Thoracic aorta (tissue), 2 donors: Measurements from ENCODE around the gene HSPA4L. TPM values are rescaled to one million over a fixed set of nuclear protein-coding genes. Genes with fewer than 3 reads are reported as not detected.

ENCODE experiments used
- ATAC-seq: fragments of 150-250 bp; one replicate; pipeline ENCODE4 v1.8.0; 2017; ENCODE audit warnings: low read depth; ENCODE audit not compliant: insufficient number of reproducible peaks, low FRiP score
- DNase-seq: peaks from one replicate; pipeline ENCODE4 v3.0.0-alpha.2; 2020; ENCODE audit warnings: low spot score
- H3K27ac ChIP-seq, 2 donors: fragments of 200-600 bp; sonication (generic); 1 replicate in 1 of 2; 2 replicates in 1 of 2; pipeline ENCODE4 v1.5.1; 2016; ENCODE audit warnings: mild to moderate bottlenecking in 2 of 2, moderate library complexity in 2 of 2
- H3K27me3 ChIP-seq: fragments of 200-600 bp; sonication (generic); replicated peaks from 2 replicates; pipeline ENCODE4 v1.6.0; 2016; ENCODE audit warnings: mild to moderate bottlenecking; ENCODE audit not compliant: insufficient read depth
- H3K36me3 ChIP-seq: fragments of 200-600 bp; sonication (generic); one replicate; pipeline ENCODE4 v1.5.1; 2016
- H3K4me1 ChIP-seq, 2 donors: fragments of 200-600 bp; sonication (generic); 1 replicate in 1 of 2; 2 replicates in 1 of 2; pipeline versions ENCODE4 v1.5.1 to v1.6.0; 2016; ENCODE audit warnings: low read depth in 2 of 2, mild to moderate bottlenecking in 1 of 2; ENCODE audit not compliant: control insufficient read depth in 1 of 2
- H3K4me3 ChIP-seq: fragments of 200-600 bp; sonication (generic); 2 replicates; pipeline ENCODE4 v1.5.1; 2016; ENCODE audit warnings: mild to moderate bottlenecking
- H3K9me3 ChIP-seq: fragments of 200-600 bp; sonication (generic); 2 replicates; pipeline ENCODE4 v1.5.1; 2016
- total RNA-seq, 2 donors: library from RNA; depleted of rRNA; stranded (reverse); fragments of >200 nt; gene quantifications; one replicate each; pipeline versions ENCODE4 v1.1.0 to v1.2.3, GENCODE V29; 2016
- TF ChIP-seq, protein P1 (sequence below): fragments of 200-600 bp; sonication (generic); IDR thresholded peaks from one replicate; pipeline ENCODE4 v1.5.1; 2019; ENCODE audit warnings: antibody characterized with exemption

HSPA4L gene
- total RNA-seq, 2 donors from 2014 or later = 5.8 to 15.9 TPM

DNA sequence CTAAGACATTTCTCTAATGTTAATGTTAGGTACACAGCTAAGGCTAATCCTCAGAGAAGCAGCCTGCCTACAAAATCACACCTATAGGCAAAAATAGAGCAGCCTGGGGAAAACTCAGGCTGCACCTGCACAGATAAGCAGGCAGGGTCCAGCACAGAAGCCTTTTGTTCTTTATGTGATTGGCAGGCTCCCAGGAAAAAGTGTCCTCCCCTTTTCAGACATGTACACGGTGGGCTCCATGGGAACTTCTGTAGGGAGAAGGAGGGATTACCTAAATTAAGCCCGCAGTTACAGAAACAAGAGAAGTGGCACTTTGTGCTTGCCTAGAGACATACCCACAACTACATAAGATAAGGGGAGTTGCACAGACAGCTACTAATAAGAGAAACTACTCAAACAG lies 4.0 kb upstream of the HSPA4L start:
- Histone ChIP-seq H3K36me3 (no peaks in the 10 kb centered on the region), H3K4me3 (no peak overlapping the region), H3K27me3 (no peaks in the 10 kb centered on the region), H3K27ac (no peak overlapping the region), H3K4me1 (no peaks in the 10 kb centered on the region), H3K9me3 (no peaks in the 10 kb centered on the region)
- TF ChIP-seq, protein P1, sequence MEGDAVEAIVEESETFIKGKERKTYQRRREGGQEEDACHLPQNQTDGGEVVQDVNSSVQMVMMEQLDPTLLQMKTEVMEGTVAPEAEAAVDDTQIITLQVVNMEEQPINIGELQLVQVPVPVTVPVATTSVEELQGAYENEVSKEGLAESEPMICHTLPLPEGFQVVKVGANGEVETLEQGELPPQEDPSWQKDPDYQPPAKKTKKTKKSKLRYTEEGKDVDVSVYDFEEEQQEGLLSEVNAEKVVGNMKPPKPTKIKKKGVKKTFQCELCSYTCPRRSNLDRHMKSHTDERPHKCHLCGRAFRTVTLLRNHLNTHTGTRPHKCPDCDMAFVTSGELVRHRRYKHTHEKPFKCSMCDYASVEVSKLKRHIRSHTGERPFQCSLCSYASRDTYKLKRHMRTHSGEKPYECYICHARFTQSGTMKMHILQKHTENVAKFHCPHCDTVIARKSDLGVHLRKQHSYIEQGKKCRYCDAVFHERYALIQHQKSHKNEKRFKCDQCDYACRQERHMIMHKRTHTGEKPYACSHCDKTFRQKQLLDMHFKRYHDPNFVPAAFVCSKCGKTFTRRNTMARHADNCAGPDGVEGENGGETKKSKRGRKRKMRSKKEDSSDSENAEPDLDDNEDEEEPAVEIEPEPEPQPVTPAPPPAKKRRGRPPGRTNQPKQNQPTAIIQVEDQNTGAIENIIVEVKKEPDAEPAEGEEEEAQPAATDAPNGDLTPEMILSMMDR = no peak
- no peak for ATAC-seq
- DNase-seq = no peak

DNA sequence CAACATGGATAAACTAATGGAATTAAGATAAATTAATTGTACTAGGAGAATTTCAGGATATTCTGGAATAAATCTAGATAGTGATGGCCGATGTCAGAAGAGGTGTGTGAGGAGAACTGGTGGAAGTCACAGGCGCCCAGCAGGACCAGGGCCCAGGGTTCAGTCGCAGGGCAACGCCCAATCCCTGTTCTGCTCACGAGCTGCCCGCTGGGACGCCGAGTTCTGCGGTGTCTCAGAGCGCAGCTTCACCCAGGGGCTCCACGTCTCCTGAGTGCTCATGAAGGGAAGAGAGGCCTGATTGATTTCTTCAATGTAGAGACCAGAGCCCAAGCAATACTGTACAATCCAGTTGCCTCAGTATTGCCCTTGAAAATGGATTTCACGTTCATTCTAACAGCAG lies 1.5 kb upstream of the HSPA4L start:
- H3K36me3 ChIP-seq = no peaks in the 10 kb centered on the region
- peaks cover 0 to 10% of the 10 kb centered on the region in 2 donors for H3K4me1 ChIP-seq
- H3K27me3 ChIP-seq = no peaks in the 10 kb centered on the region
- H3K27ac ChIP-seq = no peak overlapping the region
- TF ChIP-seq, protein P1 = no peak
- ATAC-seq (no peak), DNase-seq (no peak)
- no peak overlapping the region for H3K4me3 ChIP-seq
- H3K9me3 ChIP-seq = no peaks in the 10 kb centered on the region

DNA sequence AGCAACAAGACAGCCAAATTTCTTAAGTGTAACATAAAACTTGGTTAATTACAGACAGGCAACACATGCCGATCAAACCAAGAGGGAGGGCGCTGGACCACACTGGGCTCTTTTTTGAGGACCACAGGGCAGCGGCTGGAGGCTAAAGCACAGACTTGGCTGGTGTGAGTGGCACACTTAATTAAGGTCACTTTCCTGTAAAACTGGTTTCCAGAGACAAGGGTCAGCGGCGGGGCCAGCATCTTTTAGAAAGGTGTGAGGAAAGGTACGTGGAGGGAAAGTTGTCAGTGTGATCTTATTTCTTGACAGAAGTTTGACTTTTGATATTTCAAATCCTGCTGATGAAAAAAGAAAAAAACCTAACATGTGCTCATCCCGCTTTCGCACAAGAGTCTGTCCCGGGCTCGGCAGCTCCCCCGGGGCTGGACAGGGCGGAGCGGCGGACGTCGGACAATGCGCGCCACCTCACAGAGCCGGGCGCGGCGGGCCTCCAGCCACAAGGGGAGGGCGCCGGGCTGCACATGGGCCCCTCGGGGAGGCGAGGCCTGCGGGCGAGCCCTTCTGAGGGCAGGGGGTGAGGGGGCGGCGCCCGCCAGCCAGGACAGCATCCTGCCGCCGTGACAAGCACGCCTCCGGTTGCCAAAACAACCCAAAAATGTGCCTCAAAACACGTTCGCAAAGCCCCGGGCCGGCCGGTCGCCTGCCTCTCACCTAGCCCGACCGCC lies 660 bp upstream of the HSPA4L start:
- TF ChIP-seq, protein P1 = no peak

DNA sequence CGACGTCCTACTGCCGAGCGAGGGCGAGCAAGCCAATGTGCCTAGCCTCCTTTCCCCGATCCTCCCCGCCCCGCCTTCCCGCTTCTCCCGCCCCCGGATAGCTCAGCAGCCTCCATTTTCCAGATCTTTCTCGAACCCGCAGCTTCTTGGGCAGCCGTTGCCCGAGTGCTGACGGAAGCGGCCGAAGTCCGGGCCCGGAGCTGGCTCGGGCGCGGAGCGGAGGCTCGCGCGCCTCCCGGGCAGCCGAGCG lies 172 bp upstream of the HSPA4L start:
- TF ChIP-seq, protein P1 = no peak
- H3K36me3 ChIP-seq = no peaks in the 10 kb centered on the region
- ATAC-seq (no peak), DNase-seq (peak; percentile 28)
- H3K27ac ChIP-seq = peak overlapping the region; percentile 64 to 87
- no peaks in the 10 kb centered on the region for H3K9me3 ChIP-seq
- H3K4me3 ChIP-seq = peak overlapping the region; percentile 83
- H3K4me1 ChIP-seq = peaks cover 0 to 10% of the 10 kb centered on the region in 2 donors
- no peaks in the 10 kb centered on the region for H3K27me3 ChIP-seq

More for the DNA sequence above, 660 bp upstream of the HSPA4L start:
- H3K27ac ChIP-seq = peak overlapping the region; percentile 64 to 87
- DNase-seq (no peak), ATAC-seq (peak; percentile 33)
- no peaks in the 10 kb centered on the region for H3K9me3 ChIP-seq
- peaks cover 0 to 10% of the 10 kb centered on the region in 2 donors for H3K4me1 ChIP-seq
- no peaks in the 10 kb centered on the region for H3K27me3 ChIP-seq
- H3K4me3 ChIP-seq = peak overlapping the region; percentile 83
- no peaks in the 10 kb centered on the region for H3K36me3 ChIP-seq

DNA sequence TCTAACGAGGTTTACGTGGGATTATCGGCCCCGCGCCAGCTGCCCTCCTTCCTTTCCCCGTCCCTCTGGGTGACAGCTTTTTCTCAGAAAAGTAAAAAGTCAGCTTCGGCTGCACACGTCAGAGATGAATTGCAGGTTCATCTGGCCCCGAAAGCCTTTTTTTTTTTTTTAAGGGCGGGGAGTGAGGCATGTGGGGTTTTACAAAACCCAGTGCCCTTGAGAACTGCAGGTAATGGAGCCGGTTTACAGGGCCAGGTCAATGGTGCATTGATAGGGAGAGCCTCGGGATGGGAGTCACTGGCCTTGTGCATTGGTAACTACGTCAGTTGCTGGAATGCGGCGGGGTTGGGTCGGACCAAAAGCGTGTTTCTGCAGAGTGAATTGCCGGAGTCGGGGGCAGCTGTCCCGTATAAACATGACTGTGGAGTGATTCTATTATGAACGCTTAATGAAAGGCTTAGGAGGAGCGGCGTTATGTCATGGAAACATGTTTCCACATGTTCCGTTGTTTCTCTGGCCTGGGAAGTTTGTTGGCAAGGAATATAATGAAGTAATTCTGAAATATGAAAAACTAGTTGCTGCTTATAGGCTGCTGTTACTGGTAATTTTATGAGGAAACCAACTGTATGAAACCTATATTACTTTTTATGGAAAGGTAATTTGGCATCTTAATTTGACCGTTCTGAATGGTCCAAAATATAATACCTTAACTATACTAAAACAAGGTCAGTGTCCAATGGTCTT lies 1.1 kb downstream of the HSPA4L start:
- no peaks in the 10 kb centered on the region for H3K27me3 ChIP-seq
- peak; percentile 27 for ATAC-seq
- H3K4me3 ChIP-seq = peak overlapping the region; percentile 83
- no peaks in the 10 kb centered on the region for H3K36me3 ChIP-seq
- peak overlapping the region; percentile 64 to 87 for H3K27ac ChIP-seq
- H3K4me1 ChIP-seq = peaks cover 0 to 10% of the 10 kb centered on the region in 2 donors
- DNase-seq = peak; percentile 45
- TF ChIP-seq, protein P1 = no peak
- H3K9me3 ChIP-seq = no peaks in the 10 kb centered on the region
